SH-SY5Y (cell line): ENCODE data around the gene ZBTB20.

Experiments used
- GATA2 ChIP-seq: IDR thresholded peaks from 2 replicates; pipeline ENCODE4 v1.6.1; 2011; ENCODE audit warnings: mild to moderate bottlenecking, low read depth, low read length
- GATA3 ChIP-seq: IDR thresholded peaks from 2 replicates; pipeline ENCODE4 v1.6.1; 2011; ENCODE audit warnings: low read depth, mild to moderate bottlenecking, low read length, moderate library complexity

DNA sequence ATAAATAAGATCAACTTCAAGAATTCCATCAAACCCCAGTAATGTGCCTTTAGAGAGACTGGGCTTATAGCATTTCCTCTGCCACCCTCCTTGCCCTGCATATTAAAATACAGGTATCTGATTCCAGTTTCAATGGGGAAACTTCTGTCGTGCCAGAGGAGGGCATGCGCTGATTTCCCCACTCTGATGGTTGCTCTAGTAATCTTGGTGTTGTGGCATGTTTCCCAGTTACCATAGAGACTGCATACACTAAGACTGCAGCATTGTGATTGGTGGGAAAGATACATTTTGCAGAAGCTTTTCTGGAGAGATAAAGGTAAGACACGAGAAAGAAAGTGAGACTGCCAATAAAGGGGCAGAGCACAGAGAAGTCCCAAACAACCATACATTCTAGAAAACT is 627.7 kb downstream of the ZBTB20 start:
- no peak for TF ChIP-seq GATA2
- TF ChIP-seq GATA3: no peak
